GM12878 (cell line): Measurements from ENCODE around the gene ATN1. TPM values are rescaled to one million over a fixed set of nuclear protein-coding genes. Genes with fewer than 3 reads are reported as not detected.

Source experiments
- BRCA1 ChIP-seq: IDR thresholded peaks from 2 replicates; pipeline ENCODE4 v1.6.1; 2011; ENCODE audit warnings: low read depth, low read length, improper control_type of control experiment
- CBFB ChIP-seq: IDR thresholded peaks from 2 replicates; pipeline ENCODE4 v1.6.1; 2016; ENCODE audit warnings: antibody characterized with exemption, low read depth
- E4F1 ChIP-seq: fragments of 450-650 bp; IDR thresholded peaks from 2 replicates; pipeline ENCODE4 v1.6.1; 2018; ENCODE audit warnings: borderline replicate concordance, mild to moderate bottlenecking; ENCODE audit not compliant: partially characterized antibody
- EGR1 ChIP-seq, 2 experiments: IDR thresholded peaks; 1 replicate in 1 of 2; 2 replicates in 1 of 2; pipeline ENCODE4 v1.6.1; 2011 to 2012; ENCODE audit warnings: low read depth in 2 of 2, low read length in 2 of 2, borderline replicate concordance in 1 of 2, mild to moderate bottlenecking in 1 of 2, moderate library complexity in 1 of 2
- JUND ChIP-seq: IDR thresholded peaks from 2 replicates; pipeline ENCODE4 v1.6.1; 2012; ENCODE audit warnings: low read depth, mild to moderate bottlenecking, low read length, improper control_type of control experiment, moderate library complexity
- KLF5 ChIP-seq: fragments of 450-650 bp; IDR thresholded peaks from 2 replicates; pipeline ENCODE4 v1.6.1; 2014; ENCODE audit warnings: mild to moderate bottlenecking; ENCODE audit not compliant: partially characterized antibody
- MYC ChIP-seq: IDR thresholded peaks from 2 replicates; pipeline ENCODE4 v1.6.1; 2011; ENCODE audit warnings: mild to moderate bottlenecking, low read length, moderate library complexity, inconsistent platforms; ENCODE audit not compliant: insufficient read depth, insufficient replicate concordance, insufficient read length, severe bottlenecking
- NBN ChIP-seq: fragments of 450-650 bp; IDR thresholded peaks from 2 replicates; pipeline ENCODE4 v1.6.1; 2016
- NR2C2 ChIP-seq: IDR thresholded peaks from 2 replicates; pipeline ENCODE4 v1.6.1; 2011; ENCODE audit warnings: borderline replicate concordance, low read depth; ENCODE audit not compliant: control insufficient read depth, insufficient read length
- PAX5 ChIP-seq: IDR thresholded peaks from 2 replicates; pipeline ENCODE4 v1.6.1; 2011; ENCODE audit warnings: low read depth, low read length, borderline replicate concordance
- PAX8 ChIP-seq: fragments of 450-650 bp; IDR thresholded peaks from 2 replicates; pipeline ENCODE4 v1.6.1; 2017; ENCODE audit warnings: mild to moderate bottlenecking, moderate library complexity
- PRDM15 ChIP-seq: fragments of 450-650 bp; formaldehyde crosslinking; IDR thresholded peaks from 2 replicates; pipeline ENCODE4 v1.4.0; 2020; ENCODE audit warnings: mild to moderate bottlenecking, moderate library complexity
- TAF1 ChIP-seq: IDR thresholded peaks from 2 replicates; pipeline ENCODE4 v1.6.1; 2011; ENCODE audit warnings: mild to moderate bottlenecking, low read depth, low read length, borderline replicate concordance
- TCF12 ChIP-seq: IDR thresholded peaks from 2 replicates; pipeline ENCODE4 v1.6.1; 2011; ENCODE audit warnings: low read depth, mild to moderate bottlenecking, low read length
- YBX1 ChIP-seq: fragments of 450-650 bp; IDR thresholded peaks from 2 replicates; pipeline ENCODE4 v1.6.1; 2016; ENCODE audit warnings: antibody characterized with exemption
- ZBTB33 ChIP-seq: fragments of 450-650 bp; IDR thresholded peaks from 2 replicates; pipeline ENCODE4 v1.6.1; 2017; ENCODE audit warnings: mild to moderate bottlenecking
- ZNF622 ChIP-seq: fragments of 450-650 bp; IDR thresholded peaks from 2 replicates; pipeline ENCODE4 v1.6.1; 2017; ENCODE audit warnings: mild to moderate bottlenecking, inconsistent platforms
- polyA plus RNA-seq, 11 experiments: library from polyadenylated mRNA; depleted of rRNA in 4 of 11; unstranded in 6 of 11; stranded (reverse) in 5 of 11; fragments of >200 nt; fragmentation: Nextera tagmentation in 4 of 11; fragmentation: Illumina TruSeq in 1 of 11; extraction: Ambion mirVana in 4 of 11; extraction: Trizol in 1 of 11; gene quantifications; 1 replicate in 1 of 11; 2 replicates in 10 of 11; pipeline versions ENCODE4 v1.2.1 to v1.2.3, GENCODE V29; 2011 to 2016; ENCODE audit warnings: inconsistent platforms in 2 of 11, missing spikeins in 2 of 11, low read depth in 1 of 11
- total RNA-seq, 4 experiments: library from RNA; depleted of rRNA in 3 of 4; stranded (reverse); fragments of >200 nt in 3 of 4; fragmentation: Illumina TruSeq in 1 of 4; extraction: Trizol in 1 of 4; gene quantifications; 2 replicates each; pipeline versions ENCODE4 v1.2.1 to v1.2.3, GENCODE V29; 2013 to 2021
- TF ChIP-seq, protein P1 (sequence below): fragments of 450-650 bp; IDR thresholded peaks from 2 replicates; pipeline ENCODE4 v1.6.1; 2018; ENCODE audit warnings: mild to moderate bottlenecking, low read depth, moderate library complexity; ENCODE audit not compliant: partially characterized antibody

The ATN1 gene
- total and polyA plus RNA-seq, 10 of the 15 experiments (the other 5 are each of a cell fraction or from before 2014, with no cell fraction given): 0.08 to 44.5 (median 5.0) TPM

GRCh38 chr12:6904280-6905276 is 23.2 kb upstream of the ATN1 start, which contains the start of gene LRRC23 (continued):
- TF ChIP-seq ZBTB33 (no peak), BRCA1 (no peak), JUND (peak; percentile 81), TAF1 (peak; percentile 35; the same call in 1 of the 2 replicates), PRDM15 (CRISPR knock-in tag) (no peak), NR2C2 (no peak), KLF5 (no peak), CBFB (no peak), PAX8 (no peak), PAX5 (no peak), E4F1 (peak; percentile 20), NBN (no peak), TCF12 (no peak), EGR1 (IDR thresholded peaks at IDR 0.05; ENCODE audit: borderline replicate concordance in 1 of 2, low read depth in 2 of 2, low read length in 2 of 2) (no peak), YBX1 (no peak), MYC (no peak), ZNF622 (no peak)
- TF ChIP-seq, protein P1, sequence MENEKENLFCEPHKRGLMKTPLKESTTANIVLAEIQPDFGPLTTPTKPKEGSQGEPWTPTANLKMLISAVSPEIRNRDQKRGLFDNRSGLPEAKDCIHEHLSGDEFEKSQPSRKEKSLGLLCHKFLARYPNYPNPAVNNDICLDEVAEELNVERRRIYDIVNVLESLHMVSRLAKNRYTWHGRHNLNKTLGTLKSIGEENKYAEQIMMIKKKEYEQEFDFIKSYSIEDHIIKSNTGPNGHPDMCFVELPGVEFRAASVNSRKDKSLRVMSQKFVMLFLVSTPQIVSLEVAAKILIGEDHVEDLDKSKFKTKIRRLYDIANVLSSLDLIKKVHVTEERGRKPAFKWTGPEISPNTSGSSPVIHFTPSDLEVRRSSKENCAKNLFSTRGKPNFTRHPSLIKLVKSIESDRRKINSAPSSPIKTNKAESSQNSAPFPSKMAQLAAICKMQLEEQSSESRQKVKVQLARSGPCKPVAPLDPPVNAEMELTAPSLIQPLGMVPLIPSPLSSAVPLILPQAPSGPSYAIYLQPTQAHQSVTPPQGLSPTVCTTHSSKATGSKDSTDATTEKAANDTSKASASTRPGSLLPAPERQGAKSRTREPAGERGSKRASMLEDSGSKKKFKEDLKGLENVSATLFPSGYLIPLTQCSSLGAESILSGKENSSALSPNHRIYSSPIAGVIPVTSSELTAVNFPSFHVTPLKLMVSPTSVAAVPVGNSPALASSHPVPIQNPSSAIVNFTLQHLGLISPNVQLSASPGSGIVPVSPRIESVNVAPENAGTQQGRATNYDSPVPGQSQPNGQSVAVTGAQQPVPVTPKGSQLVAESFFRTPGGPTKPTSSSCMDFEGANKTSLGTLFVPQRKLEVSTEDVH: peak; percentile 65
